Epidermal melanocyte (primary cell): ENCODE results near the gene PARVG.

Experiments
- DNase-seq: peaks from one replicate; pipeline ENCODE4 v3.0.0; 2011; ENCODE audit warnings: low spot score; ENCODE audit not compliant: insufficient read length

PARVG gene

DNA sequence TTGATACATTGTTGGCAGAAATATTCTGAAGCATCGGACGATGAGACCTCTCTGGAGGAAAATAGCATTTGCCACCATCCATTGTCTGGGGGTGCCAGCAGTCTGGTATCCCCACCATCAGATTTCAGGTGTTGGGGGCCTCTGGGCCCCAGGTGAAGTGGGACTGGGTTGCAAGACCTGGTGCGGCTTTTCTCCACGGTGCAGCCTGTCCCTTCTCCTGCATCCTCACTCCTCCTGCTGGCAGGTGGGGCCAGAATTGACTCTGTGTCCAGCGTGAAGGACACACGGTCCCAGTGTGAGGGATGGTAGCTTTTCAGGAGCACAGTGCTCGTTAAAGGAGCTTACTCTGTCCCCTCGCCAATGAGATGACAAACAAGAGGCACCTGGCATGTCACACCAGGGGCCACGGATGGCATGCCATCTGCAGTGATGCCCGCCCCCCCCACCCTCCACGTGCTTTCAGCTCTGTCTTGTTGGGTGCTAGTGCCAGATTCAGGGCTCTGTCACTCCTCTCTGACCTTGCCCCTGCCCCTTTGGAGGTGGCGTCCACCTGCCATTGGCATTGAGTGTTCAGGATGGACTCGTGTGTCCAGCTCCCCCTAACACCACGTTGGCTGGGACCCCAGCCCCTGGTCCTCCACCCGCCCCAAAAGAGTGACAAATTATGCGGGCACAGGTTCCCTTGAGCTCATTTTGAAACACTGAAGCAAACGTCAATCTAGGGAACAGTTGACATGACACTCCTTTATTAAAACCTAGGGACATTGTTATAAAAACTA lies 62.4 kb downstream of the PARVG start:
- no peak for DNase-seq

DNA sequence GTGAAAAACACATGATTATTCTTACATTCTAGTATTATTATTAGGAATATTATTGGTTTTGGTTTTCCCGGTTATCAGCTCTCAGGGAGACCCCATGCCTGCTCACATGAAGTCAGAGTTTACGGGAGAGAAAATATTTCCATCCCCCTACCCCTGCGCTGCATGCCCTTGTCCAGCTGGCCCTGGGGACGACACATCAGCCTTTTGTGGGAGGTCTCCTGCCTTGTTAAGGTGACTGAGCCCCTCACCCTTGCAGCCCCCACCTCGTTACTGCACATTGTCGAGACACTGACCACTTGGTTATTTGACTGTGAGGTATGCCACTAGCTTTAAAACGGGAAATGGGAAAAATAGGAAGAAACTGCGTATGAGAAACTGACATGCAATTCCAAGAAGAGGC lies 63.0 kb downstream of the PARVG start:
- DNase-seq = no peak

DNA sequence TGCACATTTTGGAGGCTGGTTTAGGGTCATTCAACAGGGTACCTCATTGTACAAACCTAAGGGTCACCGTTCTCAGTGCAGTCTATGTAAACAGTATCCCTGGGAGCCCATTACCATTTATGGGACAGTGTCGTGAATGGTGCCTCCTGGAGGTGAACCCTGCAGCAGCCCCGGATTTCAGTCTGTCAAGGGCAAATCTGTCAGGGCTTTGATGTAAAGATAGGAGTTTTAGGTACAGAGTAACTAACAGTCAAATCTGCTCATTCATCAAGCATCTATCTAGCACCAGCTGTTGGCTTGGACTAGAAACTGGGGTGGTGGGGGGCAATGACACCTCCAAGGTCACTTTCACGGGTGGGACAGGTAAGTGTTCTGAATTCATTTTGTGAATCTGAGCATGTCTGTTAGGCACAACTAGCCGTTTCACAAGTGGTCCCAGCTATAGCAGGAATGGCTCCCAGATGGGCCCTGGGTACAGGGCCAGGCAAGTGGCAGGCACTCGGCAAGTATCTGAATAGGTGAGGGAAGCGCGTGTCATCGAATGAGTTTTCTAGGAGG lies 63.6 kb downstream of the PARVG start:
- DNase-seq = no peak

DNA sequence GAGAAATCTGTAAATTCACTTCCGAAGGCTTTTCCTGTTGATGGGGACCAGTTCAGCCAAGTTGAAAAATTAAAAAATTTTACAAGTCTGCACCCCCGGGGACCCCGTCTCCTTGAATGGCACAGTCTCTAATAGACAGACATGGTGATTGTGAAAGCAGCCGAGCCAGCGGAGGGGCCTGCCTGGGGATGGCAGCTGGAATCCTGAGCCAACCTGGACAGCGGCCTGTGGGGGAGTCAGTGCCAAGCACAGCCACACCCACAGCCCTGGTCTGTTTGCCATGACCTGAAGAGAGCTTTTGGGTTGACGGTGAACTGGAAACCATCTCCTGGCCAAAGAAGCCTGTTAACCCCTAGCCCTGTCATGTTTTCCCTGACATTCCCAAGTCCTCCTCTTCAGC lies 64.7 kb downstream of the PARVG start:
- DNase-seq = no peak

DNA sequence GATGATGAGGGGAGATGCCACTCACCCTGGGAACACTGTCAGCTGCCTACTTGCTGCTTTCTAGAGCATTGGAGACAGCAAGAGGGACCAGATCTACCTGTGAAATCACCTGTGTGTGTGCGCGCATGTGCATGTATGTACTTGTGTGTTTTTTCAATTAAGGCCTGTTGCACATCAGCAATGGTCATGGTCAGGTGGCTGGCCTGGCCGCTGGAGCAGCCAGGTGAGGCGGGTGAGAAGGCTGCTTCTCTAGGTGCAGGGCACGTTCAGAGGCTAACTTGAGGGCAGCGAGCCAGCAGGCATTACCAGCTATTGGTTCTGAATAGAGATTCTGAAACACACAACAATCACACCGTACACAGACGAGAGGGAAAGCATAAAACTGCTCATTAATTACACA lies 65.1 kb downstream of the PARVG start:
- no peak for DNase-seq

DNA sequence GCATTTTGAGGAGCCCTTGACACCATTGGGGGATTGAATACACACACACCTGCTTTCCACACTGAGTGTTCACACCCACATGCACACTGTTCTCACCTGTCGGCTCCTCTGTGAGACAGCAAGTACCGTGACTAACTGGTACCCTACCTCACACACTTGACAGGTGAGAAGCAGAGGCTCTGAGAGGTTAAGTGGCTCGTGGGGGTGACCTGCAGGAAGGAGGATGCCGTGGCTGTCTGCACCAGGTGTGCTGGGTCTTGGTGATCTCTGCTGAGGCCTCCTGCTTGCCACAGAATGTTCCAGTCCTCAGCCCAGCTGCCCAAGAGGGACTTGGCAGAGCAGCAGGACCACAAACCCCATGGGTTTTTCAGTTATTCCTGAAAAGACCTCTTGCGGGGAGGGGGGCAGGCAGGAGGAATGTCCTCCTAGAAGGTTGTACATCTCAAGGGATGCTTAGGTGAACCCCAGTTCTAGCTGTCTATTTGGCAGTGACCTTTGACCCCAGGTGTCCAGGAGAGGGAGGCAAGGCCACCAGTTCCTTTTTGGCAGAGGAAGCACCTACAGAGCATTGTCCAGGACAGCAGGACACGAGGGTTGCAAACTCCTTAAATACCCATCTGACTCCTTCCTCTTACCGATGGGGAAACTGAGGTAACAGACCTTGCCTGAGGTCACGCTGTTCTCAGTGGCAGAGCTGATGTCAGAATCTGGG lies 66.0 kb downstream of the PARVG start:
- DNase-seq = no peak

DNA sequence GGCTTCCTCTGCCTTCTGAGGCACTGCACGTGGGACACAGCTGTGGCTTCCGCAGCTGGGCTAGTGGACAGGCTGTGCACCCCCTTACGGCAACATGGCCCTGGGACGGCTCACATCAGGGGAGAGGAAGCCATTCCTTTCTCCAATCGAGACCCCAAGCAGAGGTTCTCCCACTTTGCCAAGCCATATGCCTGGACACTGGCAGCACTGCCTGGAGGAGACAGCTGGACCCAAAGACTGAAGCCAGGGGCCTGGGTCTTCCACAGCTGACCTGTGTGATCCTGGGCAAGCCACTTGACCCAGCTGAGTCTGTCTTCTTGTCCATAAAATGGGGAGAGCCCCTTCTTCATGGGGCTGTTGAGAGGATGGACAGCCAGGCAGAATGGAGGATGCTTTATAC lies 66.6 kb downstream of the PARVG start:
- DNase-seq = no peak

DNA sequence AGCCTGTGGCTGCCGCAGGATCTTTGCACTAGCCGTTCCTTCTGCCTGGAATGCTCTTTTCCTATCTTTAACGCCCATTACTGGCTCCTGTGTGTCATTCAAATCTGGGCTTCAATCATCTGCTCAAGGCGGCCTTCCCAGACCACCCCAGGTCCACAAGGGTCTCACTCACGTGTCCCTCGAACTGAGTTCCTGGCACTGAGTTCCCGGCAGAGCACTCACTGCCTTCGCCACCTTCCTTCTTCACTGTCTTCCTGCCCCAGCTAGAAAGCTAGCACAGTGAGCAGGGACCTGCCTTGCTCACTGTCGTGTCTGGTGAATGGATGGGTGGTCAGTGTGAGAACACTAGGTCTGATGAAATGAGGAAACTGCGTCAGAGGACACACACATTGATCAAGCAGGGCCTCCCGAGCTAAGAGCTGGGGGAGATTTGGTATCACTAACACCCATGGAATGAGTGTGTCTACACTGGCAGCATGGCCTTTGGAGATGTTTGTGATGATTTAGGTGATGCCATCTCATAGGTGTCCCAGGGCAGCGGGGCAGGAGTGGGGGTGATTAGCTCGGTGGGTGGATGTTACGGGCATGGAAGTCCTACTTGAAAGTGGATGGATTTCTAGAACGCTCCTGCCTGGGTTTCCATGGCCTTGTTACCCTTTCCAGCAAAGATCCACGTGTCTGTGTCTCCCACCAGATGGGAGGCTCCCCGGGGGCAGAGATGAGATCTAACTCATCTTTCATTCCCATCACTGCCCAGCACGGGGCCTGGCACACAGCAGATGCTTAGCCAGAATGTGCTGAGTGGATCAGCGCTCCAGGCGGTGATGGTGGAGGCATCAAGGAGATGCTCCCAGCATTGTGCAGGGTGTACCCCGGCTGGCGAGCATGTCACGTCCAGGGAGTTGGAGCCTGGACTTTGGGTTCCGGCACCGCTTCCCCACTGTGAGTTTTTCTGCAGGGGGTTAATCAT lies 67.5 kb downstream of the PARVG start:
- no peak for DNase-seq

DNA sequence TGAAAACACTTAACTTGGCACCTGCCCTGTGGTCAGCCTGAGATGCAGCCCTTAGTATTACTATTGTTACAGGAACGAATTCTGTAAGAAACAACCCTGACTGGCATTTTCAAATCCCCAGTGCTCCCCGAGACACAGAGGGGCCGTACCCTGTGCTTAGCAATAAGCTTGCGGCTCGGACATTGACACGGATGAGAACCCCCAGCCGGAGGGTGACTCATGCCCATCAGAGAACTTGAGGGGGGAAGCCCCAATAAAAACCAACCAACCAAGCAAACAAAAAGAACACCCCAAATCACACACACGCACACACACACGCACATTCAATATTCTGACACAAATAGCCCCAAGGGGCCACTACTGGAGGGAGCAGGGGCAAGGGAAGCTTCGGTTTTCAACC lies 68.2 kb downstream of the PARVG start:
- no peak for DNase-seq

DNA sequence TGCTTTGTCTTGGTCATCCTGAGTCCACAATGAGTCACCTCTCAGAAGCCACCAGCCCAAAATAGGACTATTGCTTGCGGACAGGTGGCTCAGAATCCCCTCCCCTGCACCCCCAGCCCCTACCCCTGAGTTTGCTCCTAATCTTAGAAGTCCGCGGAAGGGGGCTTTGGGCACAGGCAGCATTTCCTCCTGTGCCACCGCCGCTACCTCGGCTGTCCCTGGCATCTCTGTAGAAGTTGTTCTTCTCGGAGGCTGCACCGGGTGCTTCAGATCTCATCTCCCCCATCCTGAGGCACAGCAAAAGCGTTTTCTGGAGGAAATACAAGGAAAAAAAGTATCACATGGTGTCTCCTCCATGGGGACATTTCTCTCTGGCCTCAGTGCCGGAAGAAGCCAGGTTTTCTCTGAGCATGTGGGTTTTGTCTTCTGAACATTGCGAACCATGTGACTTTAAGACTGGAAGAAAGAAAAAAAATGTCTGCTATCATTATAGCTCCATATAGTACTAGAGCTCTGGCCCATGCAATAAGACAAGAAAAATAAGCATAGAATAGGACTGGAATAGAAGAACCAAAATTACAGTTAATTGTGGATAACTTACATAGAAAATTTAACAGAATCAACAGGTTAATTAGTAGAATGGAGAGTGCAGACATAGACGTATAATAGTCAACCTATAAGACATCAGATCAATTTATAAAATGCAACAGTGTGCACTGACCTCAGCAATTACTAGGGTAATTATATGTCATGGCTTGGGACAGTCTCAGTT lies 68.8 kb downstream of the PARVG start:
- DNase-seq = no peak

DNA sequence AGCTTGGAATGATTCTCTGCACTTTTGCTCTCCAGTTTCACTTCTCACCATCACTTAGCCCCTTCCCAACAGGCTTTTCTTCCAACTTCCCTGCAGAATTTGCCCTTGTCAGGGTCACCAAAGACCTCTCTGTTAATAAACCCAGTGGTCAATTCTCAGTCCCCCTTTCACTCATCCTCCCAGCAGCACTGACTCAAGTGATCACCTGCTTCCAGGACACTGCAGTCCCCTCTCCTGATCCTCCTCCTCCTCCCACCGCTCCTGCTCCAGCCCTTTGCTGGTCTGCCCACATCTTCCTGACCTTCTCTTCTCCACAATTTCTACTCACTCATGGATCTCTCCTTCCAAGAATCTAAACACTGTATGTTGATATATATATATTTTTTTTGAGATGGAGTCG lies 74.1 kb downstream of the PARVG start:
- no peak for DNase-seq

DNA sequence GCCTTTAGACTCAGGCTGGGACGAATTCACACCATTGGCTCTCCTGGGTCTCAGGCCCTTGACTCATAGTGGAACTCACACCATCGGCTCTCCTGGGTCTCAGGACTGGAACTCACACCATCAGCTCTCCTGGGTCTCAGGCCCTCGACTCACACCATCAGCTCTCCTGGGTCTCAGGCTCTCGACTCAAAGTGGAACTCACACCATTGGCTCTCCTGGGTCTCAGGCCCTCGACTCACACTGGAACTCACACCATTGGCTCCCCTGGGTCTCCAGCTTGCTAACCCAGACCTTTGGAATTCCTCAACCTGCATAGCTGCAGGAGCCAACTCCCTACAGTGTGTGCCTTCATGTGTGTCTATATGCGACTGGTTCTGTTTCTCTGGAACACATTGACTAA lies 75.4 kb downstream of the PARVG start:
- no peak for DNase-seq

DNA sequence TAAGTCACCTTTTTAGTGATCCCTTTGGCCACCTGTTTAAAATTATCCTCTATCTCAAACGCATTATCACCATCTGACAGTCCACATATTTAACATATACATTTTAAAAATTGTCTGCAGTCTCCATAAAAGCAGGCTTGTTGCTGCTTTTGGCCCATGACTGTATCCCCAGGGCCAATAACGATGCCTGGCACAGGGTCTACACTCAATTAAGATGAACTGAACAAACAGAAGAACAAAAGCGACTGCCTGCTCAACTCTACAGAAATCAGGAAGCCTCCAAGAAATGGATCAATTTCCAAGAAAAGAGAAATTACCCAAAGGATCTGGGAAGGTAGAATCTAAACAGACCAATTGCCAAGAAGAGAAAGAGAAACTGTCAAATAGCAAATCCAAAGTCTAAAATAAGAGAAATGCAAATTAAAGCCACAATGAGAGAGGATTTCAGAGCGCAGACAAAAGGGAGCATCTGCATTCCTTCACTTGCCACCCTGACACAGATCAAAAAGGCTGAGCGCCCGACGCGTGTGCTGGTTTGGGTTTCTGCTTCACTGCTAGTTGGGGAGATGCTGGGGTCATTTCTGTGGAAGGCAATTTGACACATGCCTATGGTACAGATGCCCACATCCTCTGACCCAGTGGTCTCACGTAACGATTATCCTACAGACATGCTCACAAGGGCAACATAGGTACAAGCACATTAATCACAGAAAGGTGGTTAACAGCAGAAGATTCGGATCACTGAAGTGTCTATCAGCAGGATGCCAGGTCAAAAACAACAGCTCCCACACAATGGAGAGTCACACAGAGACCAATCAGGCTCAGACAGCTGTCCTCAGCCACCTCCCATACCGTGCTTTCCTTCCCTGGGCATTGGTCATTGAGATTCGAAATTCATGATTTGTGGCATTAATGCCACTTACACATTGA lies 76.1 kb downstream of the PARVG start:
- DNase-seq = no peak
